Stimulated activated CD4-positive, alpha-beta T cell treated with anti-CD3 and anti-CD28 coated beads, Interleukin-2, amount 100 ng/mL, for 4 hours (primary cell): ENCODE results near the gene ALDH7A1.
"Not testable (repeated sequence)": the region's sequence is repeated elsewhere in the genome, so short reads cannot be mapped to it uniquely, and the experiment has no call there.

ENCODE experiments used
- DNase-seq: peaks from one replicate; pipeline ENCODE4 v3.0.0-alpha.2; 2020; ENCODE audit warnings: low read depth

Gene ALDH7A1

DNA sequence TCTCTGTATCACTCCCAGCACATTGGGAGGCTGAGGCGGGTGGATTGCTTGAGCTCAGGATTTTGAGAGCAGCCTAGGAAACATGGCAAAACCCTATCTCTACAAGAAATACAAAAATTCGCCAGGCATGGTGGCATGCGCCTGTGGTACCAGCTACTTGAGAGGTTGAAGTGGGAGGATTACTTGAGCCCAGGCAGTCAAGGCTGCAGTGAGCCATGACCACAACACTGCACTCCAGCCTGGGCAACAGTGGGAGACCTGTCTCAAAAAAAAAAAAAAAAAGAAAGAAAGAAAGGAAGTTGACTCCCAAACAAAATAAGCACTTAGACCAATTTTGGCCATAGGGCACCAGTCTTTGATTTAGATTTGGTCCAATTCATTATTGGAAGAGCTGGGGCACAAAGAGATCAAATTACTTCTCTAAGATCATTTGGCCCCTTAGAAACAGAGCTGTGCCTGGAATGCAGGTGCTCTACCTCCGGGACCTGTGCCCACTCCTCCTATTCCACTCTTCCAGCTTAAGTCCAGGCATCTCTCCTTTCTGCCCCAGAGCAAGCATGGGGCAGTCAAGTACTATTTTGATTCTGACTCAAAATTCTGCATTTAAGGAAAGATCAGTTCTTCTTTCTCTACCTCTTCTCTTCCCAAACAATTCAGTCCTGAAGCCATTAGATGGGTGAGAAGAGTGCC lies 59.0 kb downstream of the ALDH7A1 start:
- DNase-seq: no peak

DNA sequence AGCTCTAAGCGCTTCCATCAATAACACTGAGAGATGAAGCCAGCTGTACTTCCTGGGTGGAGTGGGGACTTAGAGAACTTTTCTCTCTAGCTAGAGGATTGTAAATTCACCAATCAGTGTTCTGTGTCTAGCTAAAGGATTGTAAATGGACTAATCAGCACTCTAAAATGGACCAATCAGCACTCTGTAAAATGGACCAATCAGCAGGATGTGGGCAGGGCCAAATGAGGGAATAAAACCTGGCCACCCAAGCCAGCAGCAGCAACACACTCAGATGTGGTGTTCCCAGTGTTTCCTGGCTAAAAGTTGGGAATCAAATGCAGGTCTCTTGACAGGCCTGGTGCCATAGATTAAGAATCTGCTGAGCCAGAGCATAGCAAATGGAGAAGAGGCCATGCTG lies 60.5 kb downstream of the ALDH7A1 start:
- DNase-seq: no peak

DNA sequence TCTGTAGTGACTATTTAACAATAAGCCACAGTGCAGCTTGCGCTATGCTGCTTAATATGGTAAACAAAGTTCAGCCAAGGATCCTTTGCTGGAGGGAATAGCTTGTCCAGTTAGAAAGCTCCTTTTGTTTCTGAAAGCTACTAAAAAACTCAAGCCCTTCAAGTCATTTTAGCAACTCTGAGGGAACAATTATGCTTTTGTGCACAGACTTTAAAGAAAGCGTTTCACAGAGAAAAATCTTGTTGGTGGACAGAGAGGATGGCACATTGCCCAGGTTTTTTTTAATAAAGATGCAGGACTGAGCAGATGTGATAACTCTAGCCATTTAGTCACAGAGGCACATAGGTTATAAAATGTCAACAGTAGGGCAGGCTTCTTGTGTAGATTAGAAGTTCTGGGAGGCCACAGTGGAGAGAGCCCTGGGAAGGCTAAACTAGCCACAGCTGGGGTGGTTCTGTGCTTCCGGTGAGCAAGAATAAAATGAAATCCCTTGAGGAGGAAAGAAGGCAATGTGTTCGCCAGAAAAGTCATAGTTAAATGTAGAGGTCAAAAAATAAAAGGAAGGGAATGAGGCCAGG lies 63.4 kb downstream of the ALDH7A1 start:
- DNase-seq: no peak

DNA sequence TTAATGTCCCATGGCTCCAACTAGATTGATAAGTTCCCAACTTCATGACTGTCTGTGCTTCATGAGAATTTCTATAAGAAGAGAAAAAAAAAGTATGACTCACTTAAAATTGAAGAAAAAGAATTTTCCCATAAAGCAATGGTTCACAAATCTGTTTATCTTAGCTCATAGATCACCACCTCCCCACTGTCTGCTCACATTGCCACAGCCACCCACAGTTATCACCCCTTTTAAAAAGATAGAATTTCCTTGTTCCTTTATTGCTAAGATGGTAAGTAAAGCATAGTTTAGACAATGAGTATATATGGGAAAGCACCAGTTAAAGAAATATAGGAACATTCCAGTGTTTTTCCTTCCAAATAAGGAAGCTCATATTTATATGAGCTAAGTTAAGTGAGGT lies 67.1 kb downstream of the ALDH7A1 start:
- no peak for DNase-seq

DNA sequence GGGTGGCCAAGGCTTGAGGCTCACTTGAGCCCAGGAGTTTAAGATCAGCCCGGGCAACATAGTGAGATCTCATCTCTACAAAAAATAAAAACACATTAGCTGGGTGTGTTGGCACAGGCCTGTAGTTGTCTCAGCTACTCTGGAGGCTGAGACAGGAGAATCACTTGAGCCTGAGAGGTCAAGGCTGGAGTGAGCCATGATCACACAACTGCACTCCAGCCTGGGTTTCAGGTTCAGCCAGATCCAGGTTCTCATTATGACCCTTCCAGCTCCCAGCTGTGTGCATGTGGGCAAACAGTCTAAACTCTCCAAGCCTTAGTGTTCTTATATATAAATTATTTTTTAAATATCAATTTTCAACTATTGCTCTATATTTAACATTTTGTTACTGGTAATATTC lies 67.9 kb downstream of the ALDH7A1 start:
- no peak for DNase-seq

DNA sequence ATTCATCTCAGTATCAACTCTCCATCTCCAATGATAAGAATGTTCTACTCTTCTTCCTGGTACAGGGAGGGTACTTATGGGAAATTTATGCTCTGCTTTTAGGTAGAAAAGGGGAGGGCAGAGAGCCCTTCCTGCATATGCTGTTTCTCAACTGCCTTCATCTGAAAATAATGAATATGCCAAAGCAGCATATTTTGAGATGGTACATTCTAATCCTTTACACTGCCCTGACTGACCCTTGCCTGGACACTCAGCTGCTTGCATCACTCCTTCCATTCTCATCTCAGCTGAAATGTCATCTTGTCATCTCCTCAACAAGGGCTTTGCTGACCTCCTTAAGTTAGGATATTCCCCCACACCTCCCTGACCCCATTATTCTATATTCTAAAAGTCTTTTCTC lies 68.5 kb downstream of the ALDH7A1 start:
- DNase-seq: no peak

DNA sequence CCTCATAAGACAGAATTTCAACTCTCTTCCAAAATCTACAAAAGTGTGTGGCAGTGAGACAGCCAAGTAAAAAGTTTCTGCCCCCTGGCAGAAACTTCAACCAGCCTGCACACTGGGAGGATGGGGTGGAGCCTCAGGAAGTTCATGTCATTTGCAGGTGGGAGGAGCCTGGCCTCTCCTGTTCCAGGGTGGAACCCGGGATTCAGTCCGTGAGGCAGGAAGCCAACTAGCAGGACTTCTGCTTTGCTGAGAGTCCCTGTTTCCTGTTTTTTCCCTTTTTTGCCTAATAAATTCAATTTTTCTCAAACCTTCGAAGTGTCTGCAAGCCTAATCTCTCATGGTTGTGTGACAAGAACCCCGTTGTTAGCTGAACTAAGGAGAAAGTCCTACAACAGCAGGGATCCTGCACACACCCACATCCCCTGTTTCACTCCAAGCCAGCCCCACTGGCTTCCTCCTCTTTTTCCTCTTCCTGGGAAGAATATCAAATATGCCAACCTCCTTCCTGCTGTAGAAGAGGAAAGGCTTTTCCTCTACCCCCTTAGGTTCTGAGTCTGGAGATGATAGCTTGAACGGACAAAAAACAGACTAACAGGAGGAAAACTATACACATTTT lies 69.3 kb downstream of the ALDH7A1 start:
- no peak for DNase-seq

DNA sequence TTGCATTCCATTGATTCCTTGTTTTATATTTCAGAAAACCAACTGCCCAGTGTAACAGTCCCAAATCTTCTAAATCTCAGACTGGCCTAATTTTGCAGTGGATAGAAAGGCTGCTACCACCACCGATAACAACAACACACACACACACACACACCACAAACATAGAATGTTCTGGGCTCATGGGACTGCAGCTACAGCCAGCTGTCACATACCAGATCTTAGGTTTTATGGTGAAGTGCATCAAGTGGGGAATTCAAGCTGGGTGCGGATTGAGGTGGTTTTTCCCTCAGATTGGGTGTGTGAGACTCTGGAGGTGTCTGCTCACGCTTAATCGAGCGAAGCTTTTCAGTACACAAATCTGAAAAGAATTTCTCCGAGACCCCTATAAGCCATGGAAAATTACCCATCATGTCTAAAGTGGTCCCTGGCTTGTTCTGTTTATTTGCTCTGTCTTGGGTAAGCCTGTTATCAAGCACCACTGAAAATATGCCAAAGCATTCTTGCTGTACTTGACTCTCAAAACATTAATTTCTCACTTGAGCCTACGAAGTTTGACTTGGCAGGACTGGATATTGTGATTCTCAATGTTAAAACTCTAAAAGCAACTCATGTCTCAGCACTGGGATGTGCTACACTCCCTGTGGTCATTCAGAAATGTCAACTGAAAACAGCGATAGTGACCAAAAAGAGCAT lies 71.1 kb downstream of the ALDH7A1 start:
- no peak for DNase-seq

DNA sequence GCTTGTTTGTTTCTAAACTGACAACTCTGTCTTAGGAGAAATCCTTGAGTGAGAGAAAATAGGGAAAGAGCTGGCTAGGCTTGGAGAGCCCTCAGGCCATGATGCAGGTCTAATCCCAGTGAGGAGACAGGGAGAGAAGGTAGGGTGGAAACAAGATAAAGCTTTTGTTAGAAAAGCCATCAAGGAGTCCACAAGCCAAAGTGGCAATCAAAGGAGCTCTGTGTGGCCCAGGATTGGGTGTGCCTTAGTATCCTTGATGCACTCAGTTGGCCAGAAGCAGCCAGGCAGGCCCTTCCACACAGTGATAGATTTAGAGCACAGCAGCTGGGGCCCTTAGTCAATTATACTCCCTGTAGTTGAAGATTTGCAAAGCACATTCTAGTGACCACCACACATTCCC lies 73.9 kb downstream of the ALDH7A1 start:
- DNase-seq: no peak

DNA sequence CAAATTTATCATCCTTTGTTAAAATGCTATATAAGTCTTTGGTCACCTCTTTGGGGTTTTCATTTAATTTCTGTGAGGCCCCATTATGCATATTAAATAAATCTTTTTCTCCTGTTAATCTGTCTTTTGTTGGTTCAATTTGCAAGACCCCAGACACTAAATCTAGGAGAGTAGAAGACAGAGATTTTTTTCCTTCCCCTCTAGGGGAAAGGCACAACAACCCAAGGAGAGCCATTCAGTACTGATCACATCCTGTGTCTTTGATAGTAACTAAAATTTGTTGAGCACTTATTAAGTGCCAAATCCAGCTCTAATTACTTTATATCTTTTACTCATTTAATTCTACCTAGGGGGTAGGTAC lies 74.4 kb downstream of the ALDH7A1 start:
- no peak for DNase-seq

DNA sequence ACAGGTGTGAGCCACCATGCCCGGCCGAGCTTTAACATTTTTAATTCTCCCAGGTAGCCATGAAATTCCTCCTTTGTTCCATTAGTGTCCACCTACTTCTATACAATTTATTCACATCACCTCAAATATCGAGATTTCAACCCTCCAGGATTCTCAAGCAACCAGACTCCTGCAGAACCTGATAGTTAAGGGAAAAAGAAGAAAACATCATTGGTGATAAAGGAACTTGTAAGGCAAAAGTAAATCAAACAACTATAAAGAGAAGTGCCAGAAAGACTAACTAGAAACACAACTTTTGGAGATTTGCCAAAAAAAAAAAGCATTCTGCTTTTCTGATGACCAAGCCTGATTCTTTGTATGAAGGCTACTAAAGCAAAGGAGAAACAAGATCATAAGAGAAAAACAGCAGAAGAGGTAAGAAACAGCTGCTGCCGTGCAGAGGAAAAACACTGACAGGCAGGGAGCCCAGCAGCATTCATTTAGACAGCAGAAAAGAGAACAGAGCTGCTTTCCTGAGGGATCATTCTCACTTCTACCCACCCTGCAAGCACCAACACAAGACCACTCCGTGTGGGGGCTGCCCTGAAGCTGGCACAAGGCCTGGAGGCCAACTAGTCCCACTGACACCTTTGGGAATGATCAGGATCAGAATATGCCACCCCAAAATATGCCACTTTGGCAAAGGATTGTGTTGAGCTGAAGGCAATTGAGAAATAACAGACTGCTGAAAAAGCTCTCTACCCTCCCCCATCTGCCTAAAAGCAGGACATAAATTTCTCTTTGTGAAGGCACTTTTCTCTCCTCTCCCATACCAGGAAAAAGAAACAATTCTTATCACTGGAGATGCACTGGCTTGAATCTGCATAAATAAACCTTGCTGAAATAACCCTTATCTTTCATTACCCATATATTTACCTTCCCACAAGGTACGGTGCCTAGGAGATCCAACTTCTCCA lies 75.1 kb downstream of the ALDH7A1 start:
- DNase-seq: no peak

DNA sequence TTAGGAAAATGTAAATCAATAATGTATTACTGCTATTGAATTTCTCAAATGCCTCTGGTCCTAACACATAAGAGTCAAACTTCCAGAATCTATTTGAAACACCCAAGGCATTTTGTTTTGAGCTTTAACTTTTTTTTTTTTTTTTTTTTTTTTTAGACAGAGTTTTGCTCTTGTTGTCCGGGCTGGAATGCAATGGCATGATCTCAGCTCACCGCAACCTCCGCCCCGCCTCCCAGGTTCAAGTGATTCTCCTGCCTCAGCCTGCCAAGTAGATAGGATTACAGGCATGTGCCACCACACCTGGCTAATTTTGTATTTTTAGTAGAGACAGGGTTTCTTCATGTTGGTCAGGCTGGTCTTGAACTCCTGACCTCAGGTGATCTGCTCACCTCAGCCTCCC lies 75.8 kb downstream of the ALDH7A1 start:
- not testable (repeated sequence) for DNase-seq

DNA sequence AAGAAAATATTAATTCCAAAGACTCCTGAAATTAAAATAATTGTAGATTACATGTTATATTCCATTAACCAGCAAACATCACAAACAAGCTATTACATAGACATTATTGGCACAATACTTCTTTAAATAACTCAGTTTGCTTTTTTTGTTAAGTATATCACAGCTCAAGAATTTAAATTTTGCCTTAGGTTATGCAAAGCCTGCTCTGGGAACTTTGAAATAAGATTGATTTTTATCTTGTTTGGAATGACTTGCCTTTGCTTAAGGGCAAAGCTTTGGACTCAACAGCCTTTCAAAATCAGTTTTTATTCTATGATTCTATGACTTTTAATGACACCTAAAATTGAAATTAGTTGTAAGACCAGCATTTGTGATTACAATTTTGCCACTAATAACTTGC lies 78.2 kb downstream of the ALDH7A1 start:
- no peak for DNase-seq

DNA sequence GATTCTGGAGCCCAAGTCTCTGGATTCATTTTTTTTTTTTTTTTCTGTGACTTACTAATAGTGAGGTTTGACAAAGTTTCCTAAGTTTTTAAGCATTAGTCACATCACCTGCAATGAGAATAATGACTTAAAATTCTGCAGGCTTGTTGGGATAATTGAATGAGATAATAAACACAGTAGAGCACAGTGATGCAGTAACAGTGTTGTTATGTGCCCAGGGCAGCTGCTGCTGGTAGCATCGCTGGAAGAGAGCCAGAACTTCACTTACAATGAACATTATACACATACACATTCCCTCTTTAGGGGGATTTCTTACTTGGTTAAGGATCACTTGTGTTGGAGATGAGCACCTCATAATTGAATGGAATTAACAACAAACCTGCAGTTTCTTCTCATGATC lies 78.9 kb downstream of the ALDH7A1 start:
- DNase-seq: no peak

DNA sequence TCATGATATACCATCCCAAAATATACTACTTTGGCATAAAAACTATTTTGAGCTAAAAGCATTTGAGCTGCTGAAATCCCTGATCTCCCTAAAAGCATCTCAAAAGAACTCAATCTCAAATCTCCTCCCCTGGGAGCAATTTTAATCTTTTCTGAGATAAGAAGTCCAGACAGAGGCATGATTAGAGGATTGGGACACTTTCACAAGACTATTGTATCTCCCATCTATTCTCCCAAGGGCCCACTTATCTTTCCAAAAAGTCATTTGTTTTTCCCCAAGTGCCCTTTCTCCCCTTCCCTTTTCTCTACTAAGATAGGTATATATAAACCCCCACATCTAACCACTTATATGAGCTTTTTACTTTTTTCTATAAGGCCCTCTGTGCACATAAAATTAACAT lies 79.7 kb downstream of the ALDH7A1 start:
- DNase-seq: no peak

DNA sequence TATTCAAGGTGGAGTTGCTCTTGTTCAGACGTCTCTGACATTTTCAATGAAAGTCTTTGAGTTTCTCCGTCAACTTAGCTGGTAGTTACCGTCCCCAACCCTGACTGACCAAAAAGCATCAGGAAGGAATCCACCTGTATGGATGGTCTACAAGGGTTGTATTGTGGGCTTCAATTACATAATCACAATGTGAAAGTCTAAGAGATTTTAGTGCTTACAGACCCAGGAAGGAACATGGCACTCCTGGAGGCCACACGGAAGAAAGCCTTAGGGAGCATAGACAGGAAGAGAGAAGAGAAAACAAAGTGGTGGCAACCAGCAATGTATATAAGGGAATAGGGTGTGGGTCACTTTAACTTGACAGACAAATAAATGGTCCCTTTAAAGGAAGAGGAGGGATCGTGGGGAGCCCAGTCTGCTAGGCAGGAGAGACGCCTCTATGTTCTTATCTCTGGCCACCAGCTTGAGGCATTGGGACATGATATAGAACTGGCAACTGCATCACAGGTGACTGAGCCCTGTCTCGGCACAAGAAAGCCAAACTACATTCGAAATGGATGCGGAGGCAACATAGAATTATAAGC lies 80.4 kb downstream of the ALDH7A1 start:
- no peak for DNase-seq

DNA sequence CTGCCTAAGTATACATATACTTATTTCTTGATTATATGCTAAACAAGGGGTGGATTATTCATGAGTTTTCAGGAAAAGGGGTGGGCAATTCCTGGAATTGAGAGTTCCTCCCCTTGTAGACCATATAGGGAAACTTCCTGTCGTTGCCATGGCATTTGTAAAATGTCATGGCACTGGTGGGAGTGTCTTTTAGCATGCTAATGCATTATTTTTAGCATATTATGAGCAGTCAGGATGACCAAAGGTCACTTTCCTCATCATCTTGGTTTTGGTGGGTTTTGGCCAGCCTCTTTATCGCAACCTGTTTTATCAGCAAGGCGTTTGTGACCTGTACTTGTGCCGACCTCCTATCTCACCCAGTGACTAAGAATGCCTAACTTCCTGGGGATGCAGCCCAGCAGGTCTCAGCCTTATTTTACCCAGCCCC lies 80.9 kb downstream of the ALDH7A1 start:
- DNase-seq: no peak

DNA sequence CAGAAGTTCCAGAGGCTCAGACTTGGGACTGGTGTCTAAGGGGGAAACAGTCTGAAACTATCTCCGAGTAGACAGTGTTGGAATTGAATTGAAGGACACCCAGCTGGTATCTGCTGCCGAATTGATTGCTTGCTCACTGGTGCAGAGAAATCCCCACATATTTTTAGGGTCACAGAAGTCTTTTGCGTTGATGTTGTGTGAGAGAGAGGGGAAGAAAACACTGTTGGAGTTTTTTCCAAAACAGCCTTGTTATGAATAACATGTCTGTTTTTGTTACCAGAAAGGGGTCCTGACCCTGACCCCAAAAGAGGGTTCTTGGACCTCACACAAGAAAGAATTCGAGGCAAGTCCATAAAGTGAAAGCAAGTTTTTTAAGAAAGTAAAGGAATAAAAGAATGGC lies 81.3 kb downstream of the ALDH7A1 start:
- no peak for DNase-seq

DNA sequence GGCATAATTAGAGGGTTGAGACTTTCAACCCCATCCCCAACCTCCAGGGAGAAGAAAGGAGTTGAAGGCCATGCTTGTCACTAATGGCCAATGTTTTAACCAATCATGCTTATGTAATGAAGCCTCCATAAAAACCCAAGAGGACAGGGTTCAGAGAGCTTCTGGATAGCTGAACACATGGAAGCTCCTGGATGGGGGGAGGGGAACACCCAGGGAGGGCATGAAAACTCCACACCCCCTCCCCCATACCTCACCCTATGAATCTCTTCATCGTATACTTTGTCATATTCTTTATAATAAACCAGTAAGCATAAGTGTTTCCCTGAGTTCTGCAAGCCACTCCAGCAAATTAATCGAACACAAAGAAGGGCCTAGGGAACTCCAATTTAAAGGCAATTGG lies 81.7 kb downstream of the ALDH7A1 start:
- DNase-seq: no peak

DNA sequence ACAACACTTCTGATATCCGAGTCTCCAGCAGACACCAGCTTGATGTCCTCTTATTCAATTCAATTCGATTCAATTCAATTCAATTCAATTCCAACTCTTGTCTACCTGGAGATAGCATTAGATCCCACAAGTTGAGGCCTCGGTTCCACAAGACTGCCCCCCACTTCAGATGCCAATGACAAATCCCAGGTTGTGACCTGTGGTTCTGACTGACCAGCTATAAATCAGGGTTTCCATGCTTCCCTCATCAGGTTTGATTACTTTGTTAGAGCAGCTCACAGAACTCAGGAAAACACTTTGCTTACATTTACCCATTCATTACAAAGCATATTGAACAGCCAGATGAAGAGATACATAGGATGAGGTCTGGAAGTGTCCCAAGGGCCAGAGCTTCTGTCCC lies 82.6 kb downstream of the ALDH7A1 start:
- no peak for DNase-seq

DNA sequence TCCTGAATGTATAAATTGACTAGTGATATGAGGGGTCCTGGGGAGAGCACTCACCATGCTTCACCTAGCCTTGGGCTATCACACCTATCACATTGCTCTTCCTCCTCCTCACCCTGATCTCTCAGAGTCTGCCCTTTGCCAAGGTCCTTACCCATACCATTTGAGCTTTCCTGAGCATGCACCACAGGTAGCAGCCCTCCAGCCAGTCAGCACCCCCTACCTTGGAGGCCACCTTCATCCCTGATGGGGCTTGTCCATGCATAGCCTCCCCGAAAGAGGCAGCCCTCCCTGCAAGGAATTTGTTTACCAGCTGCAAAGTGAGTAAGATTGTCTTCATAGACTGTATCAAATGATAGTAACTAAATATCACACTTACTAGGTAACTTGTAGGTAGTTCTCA lies 83.1 kb downstream of the ALDH7A1 start:
- no peak for DNase-seq

DNA sequence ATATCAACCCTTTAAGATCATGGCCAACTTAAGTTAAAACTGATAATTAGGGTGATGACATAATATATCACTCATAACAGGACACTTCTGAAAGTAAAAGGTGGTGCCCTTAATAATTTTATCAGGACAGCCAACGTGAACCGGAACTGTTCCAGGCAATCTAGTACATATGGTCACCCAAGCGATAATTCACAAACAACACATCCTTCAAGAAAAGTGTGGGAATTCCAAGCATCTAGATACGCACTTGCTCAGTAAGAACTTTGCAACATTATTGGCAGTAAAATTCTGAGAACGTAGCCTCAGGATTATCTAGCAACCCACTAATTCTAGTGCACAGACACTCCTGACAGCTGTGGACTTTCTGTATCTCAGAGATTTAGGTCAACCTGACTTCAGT lies 85.7 kb downstream of the ALDH7A1 start:
- no peak for DNase-seq
